MM.1S (cell line): Measurements from ENCODE around the gene VAV2.

Experiments used
- DNase-seq: peaks from one replicate; pipeline ENCODE4 v3.0.0-alpha.2; 2015
- H2AFZ ChIP-seq: fragments of 300-600 bp; sonication (generic); 2 replicates; pipeline ENCODE4 v1.6.0; 2016; ENCODE audit warnings: antibody characterized with exemption, low read length
- H3F3A ChIP-seq: fragments of 300-600 bp; sonication (generic); 2 replicates; pipeline ENCODE4 v1.6.1; 2016; ENCODE audit warnings: mild to moderate bottlenecking, antibody characterized with exemption, low read length, moderate library complexity, mixed read lengths; ENCODE audit not compliant: insufficient read depth
- H3K27ac ChIP-seq: fragments of 300-600 bp; sonication (generic); 2 replicates; pipeline ENCODE4 v1.5.1; 2016; ENCODE audit warnings: mild to moderate bottlenecking, low read length
- H3K27me3 ChIP-seq: fragments of 300-600 bp; sonication (generic); replicated peaks from 2 replicates; pipeline ENCODE4 v1.6.0; 2016; ENCODE audit warnings: low read length; ENCODE audit not compliant: insufficient read depth
- H3K36me3 ChIP-seq: fragments of 300-600 bp; sonication (generic); replicated peaks from 2 replicates; pipeline ENCODE4 v1.6.1; 2016; ENCODE audit warnings: mild to moderate bottlenecking, low read length, mixed read lengths; ENCODE audit not compliant: insufficient read depth
- H3K4me1 ChIP-seq: fragments of 300-600 bp; sonication (generic); 2 replicates; pipeline ENCODE4 v1.6.1; 2016; ENCODE audit warnings: low read length, mixed read lengths
- H3K4me2 ChIP-seq: fragments of 300-600 bp; sonication (generic); 2 replicates; pipeline ENCODE4 v1.6.0; 2016; ENCODE audit warnings: low read depth, low read length
- H3K4me3 ChIP-seq: fragments of 300-600 bp; sonication (generic); 2 replicates; pipeline ENCODE4 v1.5.1; 2016; ENCODE audit warnings: low read length, mixed read lengths
- H3K79me2 ChIP-seq: fragments of 300-600 bp; sonication (generic); 2 replicates; pipeline ENCODE4 v1.6.1; 2016; ENCODE audit warnings: mixed run types, low read length, mixed read lengths
- H3K9ac ChIP-seq: fragments of 300-600 bp; sonication (generic); 2 replicates; pipeline ENCODE4 v1.6.1; 2016; ENCODE audit warnings: low read length, mixed read lengths
- H3K9me2 ChIP-seq: fragments of 300-600 bp; sonication (generic); replicated peaks from 2 replicates; pipeline ENCODE4 v1.6.1; 2016; ENCODE audit warnings: mild to moderate bottlenecking, low read length, mixed read lengths; ENCODE audit not compliant: insufficient read depth
- H3K9me3 ChIP-seq: fragments of 300-600 bp; sonication (generic); replicated peaks from 2 replicates; pipeline ENCODE4 v1.6.1; 2016; ENCODE audit warnings: mild to moderate bottlenecking, low read length, mixed read lengths; ENCODE audit not compliant: insufficient read depth
- H4K20me1 ChIP-seq: fragments of 300-600 bp; sonication (generic); 2 replicates; pipeline ENCODE4 v1.6.1; 2016; ENCODE audit warnings: mild to moderate bottlenecking, low read length, moderate library complexity, mixed read lengths; ENCODE audit not compliant: insufficient read depth
- EZH2 ChIP-seq: fragments of 300-600 bp; sonication (generic); optimal IDR thresholded peaks from 2 replicates; pipeline ENCODE3; 2017; ENCODE audit warnings: low read depth, mild to moderate bottlenecking, antibody characterized with exemption, low read length, mixed read lengths
- EZH2phosphoT487 ChIP-seq: fragments of 300-600 bp; sonication (generic); IDR thresholded peaks from 2 replicates; pipeline ENCODE4 v1.6.1; 2018; ENCODE audit warnings: antibody characterized with exemption, low read length
- TF ChIP-seq, protein P1 (sequence below): fragments of 300-600 bp; sonication (generic); IDR thresholded peaks from 2 replicates; pipeline ENCODE4 v1.5.1; 2016; ENCODE audit warnings: antibody characterized with exemption, low read length, mixed read lengths

Gene VAV2

GRCh38 chr9:133998915-133999595 lies 6.9 kb upstream of the VAV2 start:
- Histone ChIP-seq H3K4me2 (no peak overlapping the region), H3K27me3 (peaks cover 64% of the 10 kb centered on the region), H3K79me2 (no peaks in the 10 kb centered on the region), H3K4me3 (no peak overlapping the region), H3K36me3 (no peaks in the 10 kb centered on the region), H4K20me1 (no peaks in the 10 kb centered on the region), H3F3A (no peaks in the 10 kb centered on the region), H3K9ac (no peak overlapping the region), H3K27ac (no peak overlapping the region), H3K4me1 (no peaks in the 10 kb centered on the region), H3K9me3 (no peaks in the 10 kb centered on the region), H3K9me2 (no peaks in the 10 kb centered on the region), H2AFZ (no peak overlapping the region)
- no peak for DNase-seq
- TF ChIP-seq EZH2phosphoT487 (no peak), EZH2 (no peak)
- TF ChIP-seq, protein P1, sequence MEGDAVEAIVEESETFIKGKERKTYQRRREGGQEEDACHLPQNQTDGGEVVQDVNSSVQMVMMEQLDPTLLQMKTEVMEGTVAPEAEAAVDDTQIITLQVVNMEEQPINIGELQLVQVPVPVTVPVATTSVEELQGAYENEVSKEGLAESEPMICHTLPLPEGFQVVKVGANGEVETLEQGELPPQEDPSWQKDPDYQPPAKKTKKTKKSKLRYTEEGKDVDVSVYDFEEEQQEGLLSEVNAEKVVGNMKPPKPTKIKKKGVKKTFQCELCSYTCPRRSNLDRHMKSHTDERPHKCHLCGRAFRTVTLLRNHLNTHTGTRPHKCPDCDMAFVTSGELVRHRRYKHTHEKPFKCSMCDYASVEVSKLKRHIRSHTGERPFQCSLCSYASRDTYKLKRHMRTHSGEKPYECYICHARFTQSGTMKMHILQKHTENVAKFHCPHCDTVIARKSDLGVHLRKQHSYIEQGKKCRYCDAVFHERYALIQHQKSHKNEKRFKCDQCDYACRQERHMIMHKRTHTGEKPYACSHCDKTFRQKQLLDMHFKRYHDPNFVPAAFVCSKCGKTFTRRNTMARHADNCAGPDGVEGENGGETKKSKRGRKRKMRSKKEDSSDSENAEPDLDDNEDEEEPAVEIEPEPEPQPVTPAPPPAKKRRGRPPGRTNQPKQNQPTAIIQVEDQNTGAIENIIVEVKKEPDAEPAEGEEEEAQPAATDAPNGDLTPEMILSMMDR: no peak

- H2AFZ ChIP-seq: no peak overlapping the region
- H3K9me3 ChIP-seq: no peaks in the 10 kb centered on the region
- TF ChIP-seq, protein P1: no peak
- TF ChIP-seq EZH2phosphoT487 (no peak), EZH2 (no peak)
Observed at GRCh38 chr9:133997584-133997983, 5.5 kb upstream of the VAV2 start.

GRCh38 chr9:133996531-133997520 lies 4.7 kb upstream of the VAV2 start:
- Histone ChIP-seq H2AFZ (no peak overlapping the region), H3K9me3 (no peaks in the 10 kb centered on the region)
- no peak for TF ChIP-seq EZH2phosphoT487
- TF ChIP-seq, protein P1: no peak
- TF ChIP-seq EZH2: no peak

More at GRCh38 chr9:133997584-133997983, 5.5 kb upstream of the VAV2 start:
- H3K4me2 ChIP-seq: no peak overlapping the region
- no peaks in the 10 kb centered on the region for H4K20me1 ChIP-seq
- H3K4me3 ChIP-seq: no peak overlapping the region
- DNase-seq: no peak
- H3F3A ChIP-seq: no peaks in the 10 kb centered on the region
- H3K36me3 ChIP-seq: no peaks in the 10 kb centered on the region
- no peak overlapping the region for H3K9ac ChIP-seq
- no peaks in the 10 kb centered on the region for H3K79me2 ChIP-seq
- H3K4me1 ChIP-seq: peaks cover 3% of the 10 kb centered on the region; the same call in 1 of the 2 replicates
- H3K27ac ChIP-seq: no peak overlapping the region
- no peaks in the 10 kb centered on the region for H3K9me2 ChIP-seq
- peaks cover 70% of the 10 kb centered on the region for H3K27me3 ChIP-seq

More at GRCh38 chr9:133996531-133997520, 4.7 kb upstream of the VAV2 start:
- H3K4me1 ChIP-seq: peaks cover 3% of the 10 kb centered on the region; the same call in 1 of the 2 replicates
- H3K27ac ChIP-seq: no peak overlapping the region
- no peak overlapping the region for H3K4me2 ChIP-seq
- no peaks in the 10 kb centered on the region for H3K79me2 ChIP-seq
- no peaks in the 10 kb centered on the region for H3K36me3 ChIP-seq
- H3K9me2 ChIP-seq: no peaks in the 10 kb centered on the region
- no peaks in the 10 kb centered on the region for H4K20me1 ChIP-seq
- DNase-seq: no peak
- no peak overlapping the region for H3K4me3 ChIP-seq
- peaks cover 64% of the 10 kb centered on the region for H3K27me3 ChIP-seq
- H3K9ac ChIP-seq: no peak overlapping the region
- H3F3A ChIP-seq: no peaks in the 10 kb centered on the region
